CD4-positive, alpha-beta T cell treated with Interleukin-1 beta for 1 hour (primary cell): Measurements from ENCODE around the gene NES.

ENCODE experiments used
- DNase-seq, 2 donors: peaks; one replicate each; pipeline ENCODE4 v3.0.0-alpha.2; 2020 to 2022

The NES gene

GRCh38 chr1:156676820-156677615 is at the start of gene NES:
Gene NES (minus strand): TSS chr1:156677407. CDS start chr1:156677264, 143 bp downstream.
- DNase-seq, result no peak

GRCh38 chr1:156726549-156727226 is 49.5 kb upstream of the NES start:
- DNase-seq, result peak; percentile 46 to 60

- peak; percentile 80 to 84 for DNase-seq
Measured at GRCh38 chr1:156725683-156726280, 48.6 kb upstream of the NES start.

- DNase-seq, result no peak
Measured at GRCh38 chr1:156721535-156721934, 44.3 kb upstream of the NES start.

- no peak for DNase-seq
Measured at GRCh38 chr1:156721131-156721530, 43.9 kb upstream of the NES start.

GRCh38 chr1:156717351-156717750 is 40.1 kb upstream of the NES start:
- DNase-seq, result no peak

- DNase-seq, result no peak
Measured at GRCh38 chr1:156714830-156715229, 37.6 kb upstream of the NES start.

- no peak for DNase-seq
Measured at GRCh38 chr1:156712626-156713025, 35.4 kb upstream of the NES start.

- DNase-seq, result no peak
Measured at GRCh38 chr1:156711011-156711817, 34.0 kb upstream of the NES start.

- no peak for DNase-seq
Measured at GRCh38 chr1:156709757-156710489, 32.7 kb upstream of the NES start.

- DNase-seq, result no peak
Measured at GRCh38 chr1:156709031-156709430, 31.8 kb upstream of the NES start.

GRCh38 chr1:156708218-156708661 is 31.0 kb upstream of the NES start:
- no peak for DNase-seq

- no peak for DNase-seq
Measured at GRCh38 chr1:156707417-156708217, 30.4 kb upstream of the NES start.

- DNase-seq, result peak in 1 of 2 donors; percentile 35
Measured at GRCh38 chr1:156706657-156707416, 29.6 kb upstream of the NES start.

- peak; percentile 61 to 70 for DNase-seq
Measured at GRCh38 chr1:156705918-156706656, 28.9 kb upstream of the NES start.

GRCh38 chr1:156705321-156705917 is 28.2 kb upstream of the NES start, which contains the start of gene CRABP2:
Gene CRABP2 (minus strand): TSS chr1:156705583. CDS start chr1:156705446, 137 bp downstream.
- DNase-seq, result peak in 1 of 2 donors; percentile 36

- peak in 1 of 2 donors; percentile 15 for DNase-seq
Measured at GRCh38 chr1:156704930-156705320, 27.7 kb upstream of the NES start.

- DNase-seq, result no peak
Measured at GRCh38 chr1:156704166-156704711, 27.0 kb upstream of the NES start.

- DNase-seq, result no peak
Measured at GRCh38 chr1:156703741-156704140, 26.5 kb upstream of the NES start.
